Measurements from ENCODE around the gene UBLCP1.

Gene UBLCP1

DNA sequence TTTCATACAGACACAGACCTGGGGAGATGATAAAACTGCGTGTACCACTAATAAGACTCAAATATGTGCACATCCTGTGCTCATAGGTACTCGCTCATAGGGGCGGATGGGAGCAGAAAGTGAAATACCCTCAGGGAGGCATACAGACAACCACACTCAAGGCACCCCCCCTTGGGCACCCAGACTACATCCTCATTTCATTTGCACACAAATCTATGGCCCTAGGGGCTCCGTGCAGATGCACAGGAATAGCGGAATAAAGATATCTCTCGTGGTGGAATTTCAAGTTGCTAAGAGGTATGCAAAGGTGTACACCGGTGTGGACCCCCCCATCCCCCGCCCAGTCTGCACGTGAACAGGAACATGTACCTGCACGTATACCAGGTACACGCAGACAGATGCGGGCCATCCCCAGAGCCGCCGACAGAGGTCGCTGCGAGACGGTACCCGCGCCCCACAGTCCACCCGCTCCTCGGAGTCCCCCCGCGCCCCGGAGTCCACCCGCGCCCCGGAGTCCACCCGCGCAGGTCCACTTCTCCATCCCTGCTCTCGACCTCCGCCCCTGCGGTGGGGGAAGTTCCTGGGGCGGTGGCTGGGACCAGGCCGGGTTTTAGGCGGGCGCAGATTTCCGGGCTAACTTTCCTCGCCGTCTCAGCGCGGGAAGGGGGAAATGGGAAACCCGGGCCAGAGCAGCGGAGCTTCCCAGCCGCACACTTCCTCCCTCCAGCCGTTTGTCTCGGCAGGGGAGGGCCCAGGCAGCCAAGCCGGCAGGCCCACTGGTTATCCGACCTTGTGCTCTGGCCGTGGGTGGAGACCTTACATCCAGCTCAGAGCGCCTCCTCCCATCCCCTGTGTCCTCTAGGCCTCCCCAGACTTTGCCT, 68.2 kb downstream of the UBLCP1 start:
- no peaks in the 10 kb centered on the region for H3K79me2 ChIP-seq (ENCODE audit: control insufficient read depth, low read length)
- no peaks in the 10 kb centered on the region for H3K36me3 ChIP-seq (ENCODE audit: control insufficient read depth, low read length)
- peak overlapping the region; percentile 70 for H3K4me3 ChIP-seq (ENCODE audit: low read length)
- H3K9me2 ChIP-seq (replicated peaks; ENCODE audit: control insufficient read depth, low read length) = no peaks in the 10 kb centered on the region
- H4K20me1 ChIP-seq (ENCODE audit: control insufficient read depth, insufficient read depth, low read depth, low read length) = no peaks in the 10 kb centered on the region
- TF ChIP-seq EZH2phosphoT487 (IDR thresholded peaks at IDR 0.05; ENCODE audit: borderline replicate concordance, low read length) = no peak
- TF ChIP-seq, protein P1, sequence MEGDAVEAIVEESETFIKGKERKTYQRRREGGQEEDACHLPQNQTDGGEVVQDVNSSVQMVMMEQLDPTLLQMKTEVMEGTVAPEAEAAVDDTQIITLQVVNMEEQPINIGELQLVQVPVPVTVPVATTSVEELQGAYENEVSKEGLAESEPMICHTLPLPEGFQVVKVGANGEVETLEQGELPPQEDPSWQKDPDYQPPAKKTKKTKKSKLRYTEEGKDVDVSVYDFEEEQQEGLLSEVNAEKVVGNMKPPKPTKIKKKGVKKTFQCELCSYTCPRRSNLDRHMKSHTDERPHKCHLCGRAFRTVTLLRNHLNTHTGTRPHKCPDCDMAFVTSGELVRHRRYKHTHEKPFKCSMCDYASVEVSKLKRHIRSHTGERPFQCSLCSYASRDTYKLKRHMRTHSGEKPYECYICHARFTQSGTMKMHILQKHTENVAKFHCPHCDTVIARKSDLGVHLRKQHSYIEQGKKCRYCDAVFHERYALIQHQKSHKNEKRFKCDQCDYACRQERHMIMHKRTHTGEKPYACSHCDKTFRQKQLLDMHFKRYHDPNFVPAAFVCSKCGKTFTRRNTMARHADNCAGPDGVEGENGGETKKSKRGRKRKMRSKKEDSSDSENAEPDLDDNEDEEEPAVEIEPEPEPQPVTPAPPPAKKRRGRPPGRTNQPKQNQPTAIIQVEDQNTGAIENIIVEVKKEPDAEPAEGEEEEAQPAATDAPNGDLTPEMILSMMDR (IDR thresholded peaks at IDR 0.05; ENCODE audit: low read depth, low read length, poor library complexity, severe bottlenecking) = peak; percentile 93
- H3F3A ChIP-seq (ENCODE audit: control insufficient read depth, insufficient read depth) = peaks cover 9% of the 10 kb centered on the region; the same call in 1 of the 2 replicates
- H3K27me3 ChIP-seq (ENCODE audit: control insufficient read depth, low read length) = peaks cover 3% of the 10 kb centered on the region; the same call in 1 of the 2 replicates
- H3K4me2 ChIP-seq (ENCODE audit: low read length) = peak overlapping the region; percentile 74
- H3K9me3 ChIP-seq (ENCODE audit: control insufficient read depth, insufficient read depth, low read length) = no peaks in the 10 kb centered on the region
- H3K27ac ChIP-seq (ENCODE audit: low read depth, low read length) = no peak overlapping the region
- peaks cover 29% of the 10 kb centered on the region for H3K4me1 ChIP-seq (ENCODE audit: control insufficient read depth, low read length)

DNA sequence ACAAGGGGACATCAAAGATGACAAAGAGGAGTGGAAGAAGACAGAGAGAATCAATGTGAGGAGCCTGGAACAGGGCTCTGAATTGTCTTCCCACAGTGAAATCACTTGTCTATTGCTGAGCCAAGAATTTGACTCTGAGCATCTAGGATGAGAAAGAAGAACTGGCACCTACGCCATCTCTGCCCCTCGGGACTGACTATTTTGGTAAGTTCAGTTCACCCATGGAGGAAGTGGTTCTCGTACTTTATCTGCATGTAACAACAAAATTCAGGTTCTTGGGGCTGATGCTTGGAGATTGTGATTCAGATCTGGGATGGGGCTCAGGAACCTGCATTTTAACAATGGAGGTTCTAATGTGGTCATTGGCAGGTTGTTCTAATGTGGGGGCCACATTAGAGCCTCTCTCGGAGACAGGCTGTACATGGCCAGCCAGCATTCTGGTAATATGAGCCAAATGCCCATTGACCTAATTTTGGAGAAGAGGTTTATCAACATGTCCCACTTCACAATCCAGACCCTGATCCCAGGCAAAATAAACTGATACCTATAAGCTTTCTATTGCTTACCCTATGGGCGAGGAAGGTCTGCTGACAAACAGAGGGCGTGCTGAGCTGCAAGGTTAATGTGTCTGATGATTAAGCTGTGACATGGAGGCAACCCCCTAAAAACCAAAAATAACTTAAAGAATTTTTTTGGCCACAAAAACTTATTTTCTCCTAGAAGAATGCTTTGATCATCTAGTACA, 69.9 kb downstream of the UBLCP1 start:
- peaks cover 35% of the 10 kb centered on the region for H3K4me1 ChIP-seq (ENCODE audit: control insufficient read depth, low read length)
- no peaks in the 10 kb centered on the region for H3K9me2 ChIP-seq (replicated peaks; ENCODE audit: control insufficient read depth, low read length)
- H3K79me2 ChIP-seq (ENCODE audit: control insufficient read depth, low read length) = no peaks in the 10 kb centered on the region
- no peaks in the 10 kb centered on the region for H3K27me3 ChIP-seq (ENCODE audit: control insufficient read depth, low read length)
- peak overlapping the region; percentile 70 for H3K4me3 ChIP-seq (ENCODE audit: low read length)
- no peak overlapping the region for H3K27ac ChIP-seq (ENCODE audit: low read depth, low read length)
- no peak for TF ChIP-seq EZH2phosphoT487 (IDR thresholded peaks at IDR 0.05; ENCODE audit: borderline replicate concordance, low read length)
- TF ChIP-seq, protein P1 (IDR thresholded peaks at IDR 0.05; ENCODE audit: low read depth, low read length, poor library complexity, severe bottlenecking) = no peak
- H3K4me2 ChIP-seq (ENCODE audit: low read length) = peak overlapping the region; percentile 74
- no peaks in the 10 kb centered on the region for H3K9me3 ChIP-seq (ENCODE audit: control insufficient read depth, insufficient read depth, low read length)
- no peaks in the 10 kb centered on the region for H4K20me1 ChIP-seq (ENCODE audit: control insufficient read depth, insufficient read depth, low read depth, low read length)
- H3K36me3 ChIP-seq (ENCODE audit: control insufficient read depth, low read length) = no peaks in the 10 kb centered on the region
- peaks cover 9% of the 10 kb centered on the region; the same call in 1 of the 2 replicates for H3F3A ChIP-seq (ENCODE audit: control insufficient read depth, insufficient read depth)

DNA sequence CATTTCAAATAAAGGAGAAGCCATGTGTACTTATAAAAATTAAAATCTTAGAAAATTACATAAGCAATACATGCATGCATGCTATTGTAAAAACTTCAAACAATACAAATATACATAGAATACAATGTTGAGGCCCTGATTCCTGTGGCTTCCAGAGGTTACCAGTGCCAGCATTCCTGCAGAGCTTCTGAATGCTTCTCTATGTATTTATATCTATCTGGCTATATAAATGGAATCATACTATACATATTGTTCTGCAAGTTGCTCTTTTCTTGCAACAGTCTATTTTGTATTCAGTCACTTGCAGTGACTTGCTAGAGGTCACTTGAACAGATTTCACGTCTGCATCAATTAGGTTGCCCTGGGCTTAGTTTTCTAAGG, 70.4 kb downstream of the UBLCP1 start:
- Histone ChIP-seq H3K4me1 (ENCODE audit: control insufficient read depth, low read length) (peaks cover 35% of the 10 kb centered on the region), H3K27ac (ENCODE audit: low read depth, low read length) (no peak overlapping the region), H3K79me2 (ENCODE audit: control insufficient read depth, low read length) (no peaks in the 10 kb centered on the region)

More for the DNA sequence above, 70.4 kb downstream of the UBLCP1 start:
- peaks cover 9% of the 10 kb centered on the region; the same call in 1 of the 2 replicates for H3F3A ChIP-seq (ENCODE audit: control insufficient read depth, insufficient read depth)
- no peaks in the 10 kb centered on the region for H3K27me3 ChIP-seq (ENCODE audit: control insufficient read depth, low read length)
- H3K36me3 ChIP-seq (ENCODE audit: control insufficient read depth, low read length) = no peaks in the 10 kb centered on the region
- no peak overlapping the region for H3K4me3 ChIP-seq (ENCODE audit: low read length)
- TF ChIP-seq, protein P1 (IDR thresholded peaks at IDR 0.05; ENCODE audit: low read depth, low read length, poor library complexity, severe bottlenecking) = no peak
- no peak for TF ChIP-seq EZH2phosphoT487 (IDR thresholded peaks at IDR 0.05; ENCODE audit: borderline replicate concordance, low read length)
- no peaks in the 10 kb centered on the region for H4K20me1 ChIP-seq (ENCODE audit: control insufficient read depth, insufficient read depth, low read depth, low read length)
- no peaks in the 10 kb centered on the region for H3K9me2 ChIP-seq (replicated peaks; ENCODE audit: control insufficient read depth, low read length)
- H3K4me2 ChIP-seq (ENCODE audit: low read length) = no peak overlapping the region
- no peaks in the 10 kb centered on the region for H3K9me3 ChIP-seq (ENCODE audit: control insufficient read depth, insufficient read depth, low read length)

All from DOHH2 (cell line).